Activated naive CD8-positive, alpha-beta T cell treated with anti-CD3 and anti-CD28 coated beads, Interleukin-2, amount 10 ng/mL, durations not matched to agents 7 days and 5 days (primary cell): ENCODE data around the gene TRMT44. TPM values are rescaled to one million over a fixed set of nuclear protein-coding genes. Genes with fewer than 3 reads are reported as not detected.
"Not testable (repeated sequence)": the region's sequence is repeated elsewhere in the genome, so short reads cannot be mapped to it uniquely, and the experiment has no call there.

Source experiments
- ATAC-seq: fragments of 150-1000 bp; cut with Tn5 transposase; one replicate; pipeline ENCODE4 v1.10.0; 2021; ENCODE audit warnings: low read depth, moderate library complexity
- POLR2A ChIA-PET: fragments of 350-600 bp; sonication (Branson Sonifier 250); formaldehyde crosslinking; loops from one replicate; lab custom pipeline; 2021; ENCODE audit warnings: antibody characterized with exemption; lab: Charles Lee
- DNase-seq: peaks from one replicate; pipeline ENCODE4 v3.0.0; 2021
- H3K27ac Mint-ChIP-seq: one replicate; pipeline ENCODE4 v1.8.0; 2022; ENCODE audit warnings: mild to moderate bottlenecking, mixed read lengths
- H3K27me3 Mint-ChIP-seq: one replicate; pipeline ENCODE4 v1.8.0; 2022; ENCODE audit warnings: mild to moderate bottlenecking, moderate library complexity, mixed read lengths
- H3K36me3 Mint-ChIP-seq: one replicate; pipeline ENCODE4 v1.8.0; 2021; ENCODE audit warnings: mild to moderate bottlenecking, mixed read lengths
- H3K4me1 Mint-ChIP-seq: one replicate; pipeline ENCODE4 v1.8.0; 2021; ENCODE audit warnings: mixed read lengths
- H3K4me3 Mint-ChIP-seq: one replicate; pipeline ENCODE4 v1.8.0; 2022; ENCODE audit warnings: mild to moderate bottlenecking, moderate library complexity, mixed read lengths
- H3K9me3 Mint-ChIP-seq: one replicate; pipeline ENCODE4 v1.8.0; 2021; ENCODE audit warnings: mixed read lengths
- total RNA-seq, 2 experiments: library from RNA; stranded (reverse); gene quantifications; one replicate each; pipeline ENCODE4 v1.2.3, GENCODE V29; 2021

Gene TRMT44
- total RNA-seq, 2 experiments from 2014 or later: 26.1 to 27.9 TPM

DNA sequence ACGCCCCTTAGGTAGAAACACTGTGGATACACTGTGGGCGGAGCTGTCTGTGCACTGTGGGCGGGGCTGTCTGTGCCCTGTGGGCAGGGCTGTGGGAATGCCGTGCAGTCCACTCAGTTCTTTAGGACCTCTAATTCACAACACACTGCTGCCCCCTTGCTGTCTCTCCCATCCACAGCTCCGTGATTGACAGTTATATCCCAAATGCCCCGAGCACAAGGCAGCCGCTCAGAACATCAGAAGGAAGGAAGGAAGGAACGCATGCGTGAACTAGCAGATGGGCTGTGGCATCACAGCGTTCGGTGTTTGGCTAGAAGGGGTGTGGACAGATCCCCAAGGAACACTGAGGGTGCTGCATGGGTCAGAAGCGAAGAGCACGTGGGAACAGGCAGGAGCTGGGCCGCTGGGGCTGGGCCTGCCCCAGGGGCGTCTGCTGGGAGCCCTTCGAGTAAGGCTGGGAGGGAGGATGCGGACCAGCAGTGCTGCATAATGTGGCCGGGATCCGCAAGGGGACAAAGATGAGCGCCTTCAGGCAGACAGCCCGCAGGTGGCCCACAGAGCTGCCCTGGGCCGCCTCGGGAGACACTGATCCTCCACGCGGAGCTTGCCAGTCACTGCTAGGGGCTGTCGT lies 29.8 kb upstream of the TRMT44 start:
- no peak overlapping the region for H3K27ac Mint-ChIP-seq
- peaks cover 6% of the 10 kb centered on the region for H3K36me3 Mint-ChIP-seq
- ATAC-seq: no peak
- no peak for DNase-seq
- peaks cover 17% of the 10 kb centered on the region for H3K4me1 Mint-ChIP-seq
- POLR2A ChIA-PET: no interaction called here
- H3K4me3 Mint-ChIP-seq: no peak overlapping the region
- no peaks in the 10 kb centered on the region for H3K9me3 Mint-ChIP-seq
- H3K27me3 Mint-ChIP-seq: no peaks in the 10 kb centered on the region

DNA sequence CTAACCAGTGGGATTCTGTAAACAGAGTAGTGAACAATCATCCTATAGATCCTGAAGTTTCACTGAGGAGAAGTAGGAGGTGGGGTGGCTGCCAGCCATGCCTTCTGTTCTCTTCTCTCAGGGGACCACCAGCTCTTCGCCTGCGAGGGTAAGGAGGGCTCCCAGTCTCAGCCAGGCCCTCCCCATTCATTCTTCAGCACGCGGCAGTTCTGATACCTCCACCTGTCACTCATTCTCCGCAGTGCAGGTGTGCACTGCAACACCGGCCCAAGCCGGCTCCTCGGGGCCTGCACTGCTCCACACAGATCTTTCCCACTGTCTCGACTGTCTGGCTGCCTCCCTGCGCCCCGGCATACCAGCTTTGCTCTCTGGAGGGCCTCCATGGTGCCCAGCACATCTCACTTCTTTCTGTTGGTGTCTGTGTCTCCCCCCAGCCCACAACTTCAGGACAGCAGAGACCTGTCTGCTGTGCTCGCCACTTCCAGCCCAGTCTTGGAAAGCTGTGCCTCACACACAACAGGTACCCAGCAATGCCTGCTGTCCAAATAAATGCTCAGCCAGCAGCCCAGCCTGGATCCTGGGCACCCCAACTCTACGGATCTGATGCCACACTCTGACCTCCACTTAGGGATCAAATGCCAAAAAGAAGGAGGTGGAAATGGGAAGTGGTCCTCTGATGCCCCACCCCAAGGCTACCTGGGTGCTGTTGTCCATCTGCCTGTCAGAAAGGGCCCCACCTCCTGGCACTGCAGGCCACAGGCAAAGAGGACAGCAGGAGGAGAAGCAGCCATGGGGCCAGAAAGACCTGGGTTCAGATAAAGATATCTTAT lies 29.0 kb upstream of the TRMT44 start:
- peaks cover 17% of the 10 kb centered on the region for H3K4me1 Mint-ChIP-seq
- no peaks in the 10 kb centered on the region for H3K27me3 Mint-ChIP-seq
- no peak overlapping the region for H3K27ac Mint-ChIP-seq
- H3K36me3 Mint-ChIP-seq: peaks cover 6% of the 10 kb centered on the region
- H3K9me3 Mint-ChIP-seq: no peaks in the 10 kb centered on the region
- no peak for ATAC-seq
- DNase-seq: no peak
- POLR2A ChIA-PET: no interaction called here
- H3K4me3 Mint-ChIP-seq: no peak overlapping the region

DNA sequence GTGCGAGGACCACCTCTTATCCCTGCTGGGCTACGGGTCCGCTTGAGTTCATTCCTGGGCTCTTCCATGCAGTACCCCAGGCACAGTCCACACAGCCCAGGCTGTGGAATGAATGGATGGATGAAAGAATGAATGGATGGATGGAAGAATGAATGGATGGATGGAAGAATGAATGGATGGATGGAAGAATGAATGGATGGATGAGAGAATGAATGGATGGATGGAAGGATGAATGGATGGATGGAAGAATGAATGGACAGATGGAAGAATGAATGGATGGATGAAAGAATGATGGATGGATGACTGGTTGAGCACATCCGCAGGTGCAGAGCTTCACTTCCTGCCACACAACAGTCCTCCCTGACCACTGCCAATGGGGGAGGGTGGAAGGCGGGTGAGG lies 28.3 kb upstream of the TRMT44 start:
- DNase-seq: no peak
- no peaks in the 10 kb centered on the region for H3K27me3 Mint-ChIP-seq
- no peak for ATAC-seq
- peaks cover 17% of the 10 kb centered on the region for H3K4me1 Mint-ChIP-seq
- POLR2A ChIA-PET: no interaction called here
- peaks cover 6% of the 10 kb centered on the region for H3K36me3 Mint-ChIP-seq
- no peak overlapping the region for H3K4me3 Mint-ChIP-seq
- H3K27ac Mint-ChIP-seq: no peak overlapping the region
- no peaks in the 10 kb centered on the region for H3K9me3 Mint-ChIP-seq

DNA sequence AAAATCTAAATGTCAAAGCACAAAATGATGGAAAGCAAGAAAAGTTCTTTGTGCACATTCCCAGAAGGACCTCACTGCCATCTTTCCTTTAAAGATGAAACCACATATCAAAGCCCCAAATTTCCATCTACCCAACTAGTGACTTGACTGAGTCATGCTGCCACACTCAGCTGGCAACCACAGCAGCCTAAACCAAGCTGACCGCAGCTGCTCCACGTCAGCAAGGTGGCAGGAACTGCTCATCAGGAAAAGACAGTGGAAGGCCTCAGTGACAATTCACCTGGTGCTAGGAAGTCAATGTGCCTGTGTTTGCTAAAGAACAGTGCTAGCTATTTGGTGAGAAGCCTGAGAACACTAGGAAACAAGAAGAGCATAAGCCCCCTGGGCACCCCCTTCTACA lies 26.2 kb upstream of the TRMT44 start:
- no peak for ATAC-seq
- Mint-ChIP-seq H3K27ac (peak overlapping the region; percentile 43), H3K4me3 (no peak overlapping the region), H3K27me3 (no peaks in the 10 kb centered on the region), H3K36me3 (peaks cover 6% of the 10 kb centered on the region), H3K9me3 (no peaks in the 10 kb centered on the region), H3K4me1 (peaks cover 16% of the 10 kb centered on the region)
- DNase-seq: no peak
- POLR2A ChIA-PET: no interaction called here

DNA sequence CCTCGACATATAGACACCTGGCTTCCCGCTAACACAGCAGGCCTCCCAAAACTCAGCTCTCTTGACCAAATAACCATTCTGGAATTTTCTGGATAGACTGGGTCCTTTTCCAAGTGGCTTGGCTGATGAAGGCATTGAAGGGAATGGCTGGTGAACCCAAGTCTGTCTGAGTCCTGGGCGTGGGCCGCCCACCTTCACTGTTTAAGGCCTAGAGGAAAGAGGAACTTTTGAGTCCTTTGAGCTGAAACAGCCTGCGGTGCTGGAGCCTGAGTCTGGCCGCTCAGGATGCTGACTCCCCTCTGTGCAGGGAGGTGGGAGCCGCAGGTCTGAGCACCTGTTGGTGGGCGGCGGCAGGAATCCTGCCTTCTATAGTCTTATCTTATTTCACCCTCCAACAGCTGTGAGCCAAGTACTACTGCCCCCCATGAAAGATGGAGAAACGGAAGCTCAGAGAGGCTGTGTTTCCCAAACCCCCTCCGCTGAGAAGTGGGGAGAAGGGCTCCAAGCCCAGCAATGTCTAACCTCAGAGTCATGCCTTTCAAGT lies 23.4 kb upstream of the TRMT44 start:
- peaks cover 10% of the 10 kb centered on the region for H3K36me3 Mint-ChIP-seq
- H3K4me1 Mint-ChIP-seq: peaks cover 11% of the 10 kb centered on the region
- no peak for ATAC-seq
- H3K27me3 Mint-ChIP-seq: no peaks in the 10 kb centered on the region
- DNase-seq: no peak
- no peak overlapping the region for H3K4me3 Mint-ChIP-seq
- POLR2A ChIA-PET: no interaction called here
- H3K9me3 Mint-ChIP-seq: no peaks in the 10 kb centered on the region
- H3K27ac Mint-ChIP-seq: no peak overlapping the region

DNA sequence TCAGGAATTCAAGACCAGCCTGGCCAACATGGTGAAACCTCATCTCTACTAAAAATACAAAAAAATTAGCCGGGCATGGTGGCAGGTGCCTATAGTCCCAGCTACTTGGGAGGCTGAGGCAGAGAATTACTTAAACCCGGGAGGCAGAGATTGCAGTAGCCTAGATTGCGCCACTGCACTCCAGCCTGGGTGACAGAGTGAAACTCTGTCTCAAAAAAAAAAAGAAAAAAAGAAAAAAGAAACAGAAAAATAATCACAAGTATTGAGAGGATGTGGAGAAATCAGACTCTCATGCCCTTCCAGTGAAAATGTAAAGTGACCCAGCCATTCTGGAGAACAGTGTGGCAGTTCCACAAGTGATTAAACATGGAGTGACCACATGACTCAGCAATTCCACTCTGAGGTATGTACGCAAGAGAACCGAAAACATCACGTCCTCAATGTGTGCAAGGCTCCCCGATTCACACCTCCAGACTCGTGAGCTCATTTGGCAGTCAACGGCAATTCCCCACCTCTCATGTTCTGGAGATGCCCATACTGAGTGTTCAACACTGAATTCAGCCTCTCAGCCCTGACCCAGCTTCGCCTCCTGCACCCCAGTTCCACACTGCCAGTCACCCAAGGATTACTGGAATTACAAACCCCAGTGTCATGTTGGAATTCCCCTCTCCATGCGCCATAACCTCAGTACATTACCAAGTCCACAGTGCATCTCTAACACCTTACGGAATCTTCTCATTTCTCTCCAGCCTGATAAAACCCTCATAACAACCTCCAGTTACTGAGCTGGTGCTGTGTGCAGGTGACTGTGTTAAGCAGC lies 21.1 kb upstream of the TRMT44 start:
- Mint-ChIP-seq H3K9me3 (no peaks in the 10 kb centered on the region), H3K36me3 (peaks cover 5% of the 10 kb centered on the region), H3K27ac (no peak overlapping the region), H3K27me3 (no peaks in the 10 kb centered on the region), H3K4me1 (peaks cover 6% of the 10 kb centered on the region), H3K4me3 (no peak overlapping the region)
- POLR2A ChIA-PET: no interaction called here
- ATAC-seq (no peak), DNase-seq (no peak)

DNA sequence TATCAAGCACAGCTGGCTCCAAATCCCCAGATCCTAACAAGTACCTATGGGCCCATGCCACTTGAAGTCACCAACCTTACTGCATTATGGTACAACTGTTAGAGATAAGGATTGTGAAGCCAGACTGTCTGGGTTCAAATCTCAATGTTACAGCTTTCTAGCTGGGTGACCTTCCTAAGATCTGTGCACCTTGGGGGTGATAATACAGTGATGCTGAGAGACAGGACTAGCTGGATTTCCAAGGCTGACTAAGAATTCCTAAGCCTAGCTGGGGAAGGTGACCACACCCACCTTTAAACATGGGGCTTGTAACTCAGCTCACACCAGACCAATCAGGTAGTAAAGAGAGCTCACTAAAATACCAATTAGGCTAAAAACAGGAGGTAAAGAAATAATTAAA lies 20.4 kb upstream of the TRMT44 start:
- H3K36me3 Mint-ChIP-seq, H3K4me1 Mint-ChIP-seq, H3K27ac Mint-ChIP-seq, H3K27me3 Mint-ChIP-seq, H3K4me3 Mint-ChIP-seq, DNase-seq, H3K9me3 Mint-ChIP-seq, ATAC-seq, POLR2A ChIA-PET: not testable (repeated sequence)

DNA sequence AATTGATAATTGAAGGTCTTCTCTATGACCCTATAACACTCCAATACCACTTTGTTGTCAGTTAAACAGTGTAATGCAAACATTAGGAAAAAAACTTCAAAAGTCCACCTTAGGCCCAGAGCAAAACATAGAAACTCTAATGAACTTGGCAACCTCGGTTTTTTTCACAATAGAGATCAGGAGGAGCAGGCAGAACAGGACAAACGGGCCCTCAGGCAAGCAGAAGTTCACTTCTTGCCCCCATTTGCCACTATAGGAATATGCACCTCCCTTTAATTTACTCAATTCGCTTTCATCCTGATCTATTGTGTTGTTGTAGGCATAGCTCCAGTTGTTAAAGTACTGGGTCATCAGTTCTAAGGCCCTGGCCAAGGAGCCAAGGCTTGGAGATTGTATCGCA lies 18.2 kb upstream of the TRMT44 start:
- POLR2A ChIA-PET: no interaction called here

DNA sequence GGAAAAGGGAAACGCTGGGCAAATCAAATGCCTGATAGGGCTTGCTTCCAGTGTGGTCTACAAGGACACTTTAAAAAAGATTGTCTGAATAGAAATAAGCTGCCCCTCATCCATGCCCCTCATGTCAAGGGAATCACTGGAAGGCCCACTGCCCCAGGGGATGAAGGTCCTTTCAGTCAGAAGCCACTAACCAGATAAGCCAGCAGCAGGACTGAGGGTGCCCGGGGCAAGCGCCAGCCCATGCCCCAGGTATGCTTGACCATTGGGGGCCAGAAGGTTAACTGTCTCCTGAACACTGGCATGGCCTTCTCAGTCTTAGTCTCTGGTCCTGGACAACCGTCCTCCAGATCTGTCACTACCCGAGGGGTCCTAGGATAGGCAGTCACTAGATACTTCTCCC lies 17.8 kb upstream of the TRMT44 start:
- Mint-ChIP-seq H3K4me1 (peaks cover 10% of the 10 kb centered on the region), H3K4me3 (no peak overlapping the region), H3K27ac (no peak overlapping the region), H3K9me3 (no peaks in the 10 kb centered on the region), H3K27me3 (no peaks in the 10 kb centered on the region), H3K36me3 (peaks cover 4% of the 10 kb centered on the region)
- POLR2A ChIA-PET: no interaction called here
- ATAC-seq (no peak), DNase-seq (no peak)

More for the DNA sequence above, 18.2 kb upstream of the TRMT44 start:
- Mint-ChIP-seq H3K36me3 (peaks cover 4% of the 10 kb centered on the region), H3K27ac (no peak overlapping the region), H3K27me3 (no peaks in the 10 kb centered on the region), H3K4me3 (no peak overlapping the region), H3K4me1 (peaks cover 8% of the 10 kb centered on the region), H3K9me3 (no peaks in the 10 kb centered on the region)
- ATAC-seq (no peak), DNase-seq (no peak)

DNA sequence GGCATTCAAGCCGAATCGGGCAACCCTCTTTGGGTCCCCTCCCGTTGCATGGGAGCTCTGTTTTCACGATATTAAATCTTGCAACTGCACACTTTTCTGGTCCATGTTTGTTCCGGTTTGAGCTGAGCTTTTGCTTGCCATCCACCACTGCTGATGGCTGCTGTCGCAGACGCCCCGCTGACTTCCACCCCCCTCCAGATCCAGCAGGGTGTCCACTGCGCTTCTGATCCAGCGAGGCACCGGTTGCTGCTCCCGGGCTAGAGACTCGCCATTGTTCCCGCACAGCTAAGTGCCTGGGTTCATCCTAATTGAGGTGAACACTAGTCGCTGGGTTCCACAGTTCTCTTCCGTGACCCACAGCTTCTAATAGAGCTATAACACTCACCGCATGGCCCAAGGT lies 13.3 kb upstream of the TRMT44 start:
- POLR2A ChIA-PET: interaction anchor here (2.2 kb wide), 1 partner anchor 13 kb away, joined by 27 read pairs; the partner anchor contains the start of genes ACOX3 and TRMT44
- no peaks in the 10 kb centered on the region for H3K27me3 Mint-ChIP-seq
- H3K36me3 Mint-ChIP-seq: no peaks in the 10 kb centered on the region
- peaks cover 12% of the 10 kb centered on the region for H3K4me1 Mint-ChIP-seq
- H3K4me3 Mint-ChIP-seq: peak overlapping the region; percentile 95
- no peaks in the 10 kb centered on the region for H3K9me3 Mint-ChIP-seq
- no peak for DNase-seq
- H3K27ac Mint-ChIP-seq: no peak overlapping the region
- ATAC-seq: no peak

DNA sequence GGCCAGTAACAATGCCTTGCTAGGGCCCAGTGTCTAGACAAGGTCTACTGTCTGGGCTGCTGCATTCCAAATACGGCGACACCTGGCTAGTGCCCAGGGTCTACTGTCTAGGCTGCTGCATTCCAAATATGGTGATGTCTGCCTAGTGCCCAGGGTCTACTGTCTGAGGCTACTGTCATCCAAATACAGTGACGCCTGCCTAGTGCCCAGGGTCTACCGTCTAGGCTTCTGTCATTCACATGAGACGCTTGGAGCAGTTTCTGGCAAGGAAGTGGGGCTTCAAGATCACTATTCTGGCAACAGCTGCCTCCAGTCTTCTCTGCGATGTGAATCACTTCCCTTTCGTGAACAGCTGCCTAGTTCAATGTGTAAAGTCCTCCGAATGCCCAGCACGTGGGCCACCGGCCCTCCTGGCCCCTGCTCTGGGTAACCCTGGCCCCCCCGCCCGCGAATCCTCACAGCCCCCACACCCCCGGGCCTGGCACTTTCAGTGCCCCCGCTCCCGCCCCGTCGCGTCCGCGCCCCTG lies 12.8 kb upstream of the TRMT44 start:
- POLR2A ChIA-PET: interaction anchor here (0.5 to 2.2 kb wide), 4 partner anchors 9 to 1528 kb away, joined by 3 to 27 read pairs (median 4); partner anchors contain the start of genes ACOX3 and TRMT44
- H3K27me3 Mint-ChIP-seq: no peaks in the 10 kb centered on the region
- no peaks in the 10 kb centered on the region for H3K36me3 Mint-ChIP-seq
- no peak for DNase-seq
- H3K27ac Mint-ChIP-seq: peak overlapping the region; percentile 91
- H3K4me1 Mint-ChIP-seq: peaks cover 12% of the 10 kb centered on the region
- no peaks in the 10 kb centered on the region for H3K9me3 Mint-ChIP-seq
- peak; percentile 46 for ATAC-seq
- H3K4me3 Mint-ChIP-seq: peak overlapping the region; percentile 95

DNA sequence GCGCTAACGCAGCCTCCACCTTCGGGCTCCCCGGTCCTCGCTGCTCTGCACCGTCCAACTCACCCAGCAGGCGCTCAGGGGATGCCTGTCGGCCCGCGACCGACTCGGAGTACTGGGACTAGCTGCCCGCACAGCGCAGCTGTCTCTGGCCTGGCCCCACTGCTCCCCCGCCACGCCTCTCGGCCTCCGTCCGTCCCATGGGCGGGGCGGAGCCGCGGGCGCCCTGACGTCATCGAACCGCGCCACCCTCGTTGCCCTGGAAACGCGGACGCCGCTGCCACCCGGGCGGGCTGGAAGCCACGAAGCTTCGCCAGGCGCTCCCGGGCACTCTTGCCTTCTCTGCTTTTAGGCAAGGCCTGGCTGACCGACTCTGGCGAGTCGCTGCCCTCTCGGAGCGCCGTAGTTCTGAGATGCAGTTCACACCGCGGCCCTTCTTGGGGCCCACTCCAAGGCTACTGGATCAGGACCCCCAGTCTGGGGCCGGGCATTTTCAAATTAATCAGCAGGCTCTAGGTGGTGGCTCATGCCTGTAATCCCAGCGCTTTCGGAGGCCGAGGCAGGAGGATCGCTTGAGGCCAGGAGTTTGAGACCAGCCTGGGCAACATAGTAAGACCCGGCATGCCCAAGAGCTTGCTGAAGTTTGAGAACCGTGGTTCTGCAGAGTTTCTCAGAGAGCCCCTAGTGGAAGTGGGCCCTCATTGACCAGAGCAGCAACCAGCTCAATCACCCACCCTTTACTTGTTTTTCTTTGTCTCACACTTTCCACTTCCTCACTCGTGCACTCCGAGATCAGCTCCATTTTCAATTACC lies 12.1 kb upstream of the TRMT44 start:
- ATAC-seq: peak; percentile 95
- DNase-seq: peak; percentile 98
- POLR2A ChIA-PET: interaction anchor here (0.5 to 2.2 kb wide), 4 partner anchors 9 to 1529 kb away, joined by 3 to 27 read pairs (median 4); partner anchors contain the start of genes ACOX3 and TRMT44
- peaks cover 12% of the 10 kb centered on the region for H3K4me1 Mint-ChIP-seq
- no peaks in the 10 kb centered on the region for H3K27me3 Mint-ChIP-seq
- no peaks in the 10 kb centered on the region for H3K36me3 Mint-ChIP-seq
- peak overlapping the region; percentile 95 for H3K4me3 Mint-ChIP-seq
- H3K9me3 Mint-ChIP-seq: no peaks in the 10 kb centered on the region
- H3K27ac Mint-ChIP-seq: peak overlapping the region; percentile 91
